ENCODE measurements around the gene AP2B1. TPM values are rescaled to one million over a fixed set of nuclear protein-coding genes. Genes with fewer than 3 reads are reported as not detected.

The AP2B1 gene
- total RNA-seq, 1 experiment from 2014 or later, result 195 TPM

- TF ChIP-seq IRF1 (CRISPR knock-in tag; IDR thresholded peaks at IDR 0.05), result no peak
Observed at GRCh38 chr17:35735036-35735805, 148.1 kb downstream of the AP2B1 start (continued).

GRCh38 chr17:35736236-35736635 is 149.1 kb downstream of the AP2B1 start:
- ChIA-PET POLR2A (no interaction called here), CTCF (interaction anchor here (1.3 to 1.6 kb wide), 3 partner anchors 11 to 69 kb away, joined by 4 to 6 read pairs (median 5); no protein-coding TSS in a partner anchor)
- Mint-ChIP-seq H3K4me3 (no peak overlapping the region), H3K9me3 (no peaks in the 10 kb centered on the region), H3K27ac (no peak overlapping the region), H3K36me3 (peaks cover 8% of the 10 kb centered on the region; the same call in 1 of the 2 replicates), H3K4me1 (peaks cover 5% of the 10 kb centered on the region), H3K27me3 (ENCODE audit: low read depth) (peaks cover 26% of the 10 kb centered on the region)
- ATAC-seq (no peak), DNase-seq (ENCODE audit: low spot score) (no peak)
- no peak for TF ChIP-seq ZNF219 (CRISPR knock-in tag; IDR thresholded peaks at IDR 0.05; ENCODE audit: borderline replicate concordance)
- no peak for TF ChIP-seq E2F5 (CRISPR knock-in tag; IDR thresholded peaks at IDR 0.05)
- no peak for TF ChIP-seq NFE2L1 (CRISPR knock-in tag; IDR thresholded peaks at IDR 0.05)
- TF ChIP-seq NR1H2 (CRISPR knock-in tag; IDR thresholded peaks at IDR 0.05), result no peak
- no peak for TF ChIP-seq MLX (CRISPR knock-in tag; IDR thresholded peaks at IDR 0.05)
- no peak for TF ChIP-seq MYBL2 (CRISPR knock-in tag; IDR thresholded peaks at IDR 0.05)
- TF ChIP-seq PREB (CRISPR knock-in tag; IDR thresholded peaks at IDR 0.05; ENCODE audit: borderline replicate concordance), result no peak
- no peak for TF ChIP-seq ATF3 (CRISPR knock-in tag; conservative IDR thresholded peaks at IDR 0.05)
- no peak for TF ChIP-seq E2F1 (CRISPR knock-in tag; IDR thresholded peaks at IDR 0.05)
- no peak for TF ChIP-seq NFYB (CRISPR knock-in tag; conservative IDR thresholded peaks at IDR 0.05; ENCODE audit: low read depth)
- TF ChIP-seq GABPB1 (CRISPR knock-in tag; IDR thresholded peaks at IDR 0.05), result no peak
- no peak for TF ChIP-seq USF1 (CRISPR knock-in tag; IDR thresholded peaks at IDR 0.05)
- TF ChIP-seq RELA (CRISPR knock-in tag; IDR thresholded peaks at IDR 0.05; ENCODE audit: borderline replicate concordance), result no peak
- TF ChIP-seq MXD4 (CRISPR knock-in tag; IDR thresholded peaks at IDR 0.05; ENCODE audit: borderline replicate concordance), result no peak
- TF ChIP-seq ZNF396 (CRISPR knock-in tag; IDR thresholded peaks at IDR 0.05; ENCODE audit: borderline replicate concordance), result no peak
- TF ChIP-seq HMGXB4 (CRISPR knock-in tag; IDR thresholded peaks at IDR 0.05), result no peak
- TF ChIP-seq ATF1 (CRISPR knock-in tag; IDR thresholded peaks at IDR 0.05), result no peak
- no peak for TF ChIP-seq FOXP4 (CRISPR knock-in tag; IDR thresholded peaks at IDR 0.05)
